ENCODE measurements around the gene GRK7. TPM values are rescaled to one million over a fixed set of nuclear protein-coding genes. Genes with fewer than 3 reads are reported as not detected.

The GRK7 gene
- total and polyA plus RNA-seq, 5 experiments from 2014 or later = 0.42 to 0.44 TPM; not detected in 3

Other genes with a start within 250 kb of the GRK7 start
- gene RNF7, start 25.1 kb upstream of the GRK7 start, total RNA-seq = 10 to 100 TPM; 52.5 to 54.5 TPM
- 100 to 1,000 TPM; 114 to 116 (median 115) TPM for gene RNF7, start 25.1 kb upstream of the GRK7 start, polyA plus RNA-seq
- gene ATP1B3, start 113.2 kb downstream of the GRK7 start, total RNA-seq = 10 to 100 TPM; 25.6 to 31.3 TPM
- 100 to 1,000 TPM in 1 of 3 donors, 10 to 100 TPM in 2; 69.1 to 104 (median 76.9) TPM for gene ATP1B3, start 113.2 kb downstream of the GRK7 start, polyA plus RNA-seq

Data from naive thymus-derived CD8-positive, alpha-beta T cell (primary cell).